AG04450 (cell line): Measurements from ENCODE around the gene ITGB5. TPM values are rescaled to one million over a fixed set of nuclear protein-coding genes. Genes with fewer than 3 reads are reported as not detected.
A peak's percentile ranks its signal among the peaks of the same experiment; 100 is the strongest.

ENCODE experiments used
- CTCF ChIA-PET: fragments of 300-600, 350-600 bp; formaldehyde crosslinking; extraction: SDS; loops from one replicate; lab custom pipeline; 2022; ENCODE audit warnings: antibody characterized with exemption, inconsistent platforms; lab: Charles Lee
- POLR2A ChIA-PET: fragments of 350-600 bp; formaldehyde crosslinking; extraction: SDS; loops from one replicate; lab custom pipeline; 2021; ENCODE audit warnings: antibody characterized with exemption, inconsistent platforms; lab: Yijun Ruan, JAX
- DNase-seq: peaks from one replicate; pipeline ENCODE4 v3.0.0-alpha.2; 2011; ENCODE audit warnings: low read depth, low spot score
- H3K27ac ChIP-seq: one replicate; pipeline ENCODE4 v1.5.1; 2012; ENCODE audit warnings: low read depth, low read length, control low read depth
- H3K27me3 ChIP-seq: one replicate; pipeline ENCODE4 v1.6.0; 2012; ENCODE audit warnings: low read length; ENCODE audit not compliant: control insufficient read depth, insufficient read depth
- H3K4me3 ChIP-seq: 2 replicates; pipeline ENCODE4 v1.5.1; 2011; ENCODE audit warnings: mild to moderate bottlenecking, low read depth, low read length, control low read depth
- H3K9me3 ChIP-seq: 2 replicates; pipeline ENCODE4 v1.5.1; 2012; ENCODE audit warnings: low read length; ENCODE audit not compliant: control insufficient read depth, insufficient read depth
- CTCF ChIP-seq: IDR thresholded peaks from 2 replicates; pipeline ENCODE4 v1.5.1; 2011; ENCODE audit warnings: low read depth, low read length, control low read depth, inconsistent platforms
- polyA plus RNA-seq: library from polyadenylated mRNA; depleted of rRNA; stranded (reverse); fragments of >200 nt; gene quantifications from 2 replicates; pipeline ENCODE4 v1.2.3, GENCODE V29; 2011

The ITGB5 gene
- polyA plus RNA-seq, 1 experiment, result 127 TPM

DNA sequence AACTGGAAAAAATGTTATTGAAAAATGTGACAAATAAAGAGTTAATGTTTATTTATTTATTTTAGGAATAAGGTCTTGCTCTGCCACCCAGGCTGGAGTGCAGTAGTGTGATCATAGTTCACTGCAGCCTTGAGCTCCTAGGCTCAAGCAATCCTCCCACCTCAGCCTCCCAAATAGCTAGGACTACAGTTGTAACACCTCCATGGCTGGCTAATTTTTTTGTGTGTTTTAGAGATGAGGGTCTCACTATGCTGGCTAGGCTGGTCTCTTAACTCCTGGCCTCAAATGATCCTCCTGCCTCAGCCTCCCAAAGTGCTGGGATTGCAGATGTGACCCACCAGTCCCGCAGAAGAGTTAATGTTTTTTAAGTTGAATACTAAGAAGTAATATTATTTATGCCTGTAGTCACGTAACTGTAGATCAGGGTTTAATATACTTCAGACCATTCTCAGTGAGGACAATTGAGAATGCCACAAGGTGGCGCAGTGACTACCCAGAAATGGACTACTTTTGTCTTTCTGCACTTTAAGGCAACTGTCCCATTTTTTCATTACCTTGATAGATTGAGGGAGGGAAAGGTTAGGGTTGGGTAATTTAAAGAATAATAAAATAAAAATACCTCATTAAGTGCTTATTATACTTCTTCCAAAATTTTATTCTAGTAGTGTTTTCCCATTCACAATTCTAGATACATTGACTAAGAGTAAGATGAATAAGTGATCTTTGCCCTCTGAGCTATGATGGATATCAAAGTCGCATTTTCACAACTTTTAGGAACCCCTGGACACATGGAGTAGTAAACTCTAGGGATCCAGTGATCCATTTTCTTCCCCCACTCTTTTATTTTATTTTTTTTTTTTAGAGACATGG, 41.4 kb upstream of the ITGB5 start:
- ChIA-PET POLR2A (no interaction called here), CTCF (interaction anchor here (0.5 to 1.4 kb wide), 21 partner anchors 10 to 657 kb away, joined by 3 to 19 read pairs (median 4); no protein-coding TSS in a partner anchor)
- peak; percentile 83 for TF ChIP-seq CTCF
- Histone ChIP-seq H3K9me3 (no peaks in the 10 kb centered on the region), H3K27ac (no peak overlapping the region), H3K27me3 (peaks cover 5% of the 10 kb centered on the region), H3K4me3 (no peak overlapping the region)
- peak; percentile 44 for DNase-seq

- no peak overlapping the region for H3K27ac ChIP-seq
- H3K9me3 ChIP-seq, result no peaks in the 10 kb centered on the region
- H3K27me3 ChIP-seq, result peaks cover 5% of the 10 kb centered on the region
- no peak for DNase-seq
- no peak for TF ChIP-seq CTCF
- ChIA-PET POLR2A (no interaction called here), CTCF (interaction anchor here (0.8 to 1.3 kb wide), 7 partner anchors 9 to 659 kb away, joined by 3 to 5 read pairs (median 4); no protein-coding TSS in a partner anchor)
- no peak overlapping the region for H3K4me3 ChIP-seq
Observed at GRCh38 chr3:124927574-124928045, 40.4 kb upstream of the ITGB5 start.

DNA sequence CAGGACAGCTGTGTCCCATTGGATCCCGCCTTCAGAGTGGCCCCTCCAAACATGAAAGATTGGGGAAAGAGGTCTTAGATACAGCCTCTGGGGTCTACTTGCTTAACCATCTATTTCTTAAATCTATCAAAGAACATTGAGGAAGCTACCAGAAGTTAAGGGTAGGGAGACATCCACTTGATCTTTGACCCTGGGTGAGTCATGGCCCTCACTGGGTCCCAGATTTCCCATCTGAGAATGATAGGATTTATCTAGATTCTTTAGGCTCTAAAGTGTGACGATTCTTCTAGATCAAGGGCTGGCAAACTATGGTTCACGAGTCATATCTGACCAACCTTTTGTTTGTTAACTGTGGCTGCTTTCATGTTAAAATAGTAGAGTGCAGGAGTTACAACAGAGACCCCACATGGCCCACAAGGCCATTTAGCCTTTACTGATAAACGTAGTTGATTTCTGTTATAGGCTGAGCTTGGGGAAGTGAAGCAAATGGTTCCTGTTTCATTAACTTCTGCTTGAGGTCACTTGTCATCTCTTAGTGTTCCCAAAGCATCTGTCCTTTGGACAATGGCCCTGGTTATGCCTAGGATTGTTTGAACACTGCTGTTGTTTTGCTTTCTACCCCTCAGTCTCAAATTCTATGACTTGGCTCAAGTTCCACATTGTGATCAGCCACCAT, 39.4 kb upstream of the ITGB5 start:
- no peak for TF ChIP-seq CTCF
- CTCF ChIA-PET, result interaction anchor here (1.1 to 1.3 kb wide), 4 partner anchors 8 to 660 kb away, joined by 4 to 5 read pairs (median 4); no protein-coding TSS in a partner anchor

DNA sequence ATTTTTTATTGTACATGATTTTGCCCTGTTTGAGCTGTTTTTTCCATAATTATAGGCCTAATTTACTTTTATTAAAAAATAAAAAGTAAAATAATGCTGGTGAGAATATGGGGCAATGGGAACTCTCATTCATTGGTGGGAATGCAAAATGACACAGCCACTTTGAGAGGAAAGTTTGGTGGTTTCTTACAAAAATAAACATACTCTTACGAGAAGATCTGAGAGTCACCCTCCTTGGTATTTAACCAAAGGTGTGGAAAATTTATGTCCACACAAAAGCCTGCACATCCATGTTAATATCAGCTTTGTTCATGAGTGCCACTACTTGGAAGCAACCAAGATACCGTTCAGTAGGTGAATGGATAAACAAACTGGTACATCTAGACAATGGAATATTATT, 37.6 kb upstream of the ITGB5 start:
- POLR2A ChIA-PET, result no interaction called here
- Histone ChIP-seq H3K9me3 (no peaks in the 10 kb centered on the region), H3K27me3 (peaks cover 7% of the 10 kb centered on the region), H3K4me3 (no peak overlapping the region), H3K27ac (no peak overlapping the region)
- no peak for DNase-seq
- TF ChIP-seq CTCF, result no peak
- CTCF ChIA-PET, result interaction anchor here (1.2 to 2.7 kb wide), 3 partner anchors 8 to 163 kb away, joined by 3 to 10 read pairs (median 3); no protein-coding TSS in a partner anchor

More for the DNA sequence above, 39.4 kb upstream of the ITGB5 start:
- Histone ChIP-seq H3K27me3 (peaks cover 5% of the 10 kb centered on the region), H3K4me3 (no peak overlapping the region), H3K27ac (no peak overlapping the region), H3K9me3 (no peaks in the 10 kb centered on the region)
- no peak for DNase-seq
- POLR2A ChIA-PET, result no interaction called here
